ENCODE results near the gene DRC7. TPM values are rescaled to one million over a fixed set of nuclear protein-coding genes. Genes with fewer than 3 reads are reported as not detected.

Gene DRC7
- total RNA-seq, 1 donor from 2014 or later = not detected

- DNase-seq (ENCODE audit: low spot score) = no peak
- no peaks in the 10 kb centered on the region for H3K9me3 Mint-ChIP-seq (ENCODE audit: low read depth)
- no peak overlapping the region for H3K4me3 Mint-ChIP-seq (ENCODE audit: unreplicated experiment)
- H3K36me3 Mint-ChIP-seq (ENCODE audit: low read depth) = peaks cover 19% of the 10 kb centered on the region
- H3K27me3 Mint-ChIP-seq (ENCODE audit: low read depth) = no peaks in the 10 kb centered on the region
- peaks cover 18% of the 10 kb centered on the region for H3K4me1 Mint-ChIP-seq (ENCODE audit: low read depth)
- TF ChIP-seq, protein P1, sequence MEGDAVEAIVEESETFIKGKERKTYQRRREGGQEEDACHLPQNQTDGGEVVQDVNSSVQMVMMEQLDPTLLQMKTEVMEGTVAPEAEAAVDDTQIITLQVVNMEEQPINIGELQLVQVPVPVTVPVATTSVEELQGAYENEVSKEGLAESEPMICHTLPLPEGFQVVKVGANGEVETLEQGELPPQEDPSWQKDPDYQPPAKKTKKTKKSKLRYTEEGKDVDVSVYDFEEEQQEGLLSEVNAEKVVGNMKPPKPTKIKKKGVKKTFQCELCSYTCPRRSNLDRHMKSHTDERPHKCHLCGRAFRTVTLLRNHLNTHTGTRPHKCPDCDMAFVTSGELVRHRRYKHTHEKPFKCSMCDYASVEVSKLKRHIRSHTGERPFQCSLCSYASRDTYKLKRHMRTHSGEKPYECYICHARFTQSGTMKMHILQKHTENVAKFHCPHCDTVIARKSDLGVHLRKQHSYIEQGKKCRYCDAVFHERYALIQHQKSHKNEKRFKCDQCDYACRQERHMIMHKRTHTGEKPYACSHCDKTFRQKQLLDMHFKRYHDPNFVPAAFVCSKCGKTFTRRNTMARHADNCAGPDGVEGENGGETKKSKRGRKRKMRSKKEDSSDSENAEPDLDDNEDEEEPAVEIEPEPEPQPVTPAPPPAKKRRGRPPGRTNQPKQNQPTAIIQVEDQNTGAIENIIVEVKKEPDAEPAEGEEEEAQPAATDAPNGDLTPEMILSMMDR (IDR thresholded peaks at IDR 0.05) = no peak
- peak overlapping the region; percentile 70 for H3K27ac Mint-ChIP-seq (ENCODE audit: unreplicated experiment)
Measured at GRCh38 chr16:57765160-57765728, 70.6 kb downstream of the DRC7 start.

GRCh38 chr16:57766714-57767348 lies 72.2 kb downstream of the DRC7 start:
- Mint-ChIP-seq H3K36me3 (ENCODE audit: low read depth) (peaks cover 18% of the 10 kb centered on the region), H3K4me1 (ENCODE audit: low read depth) (peaks cover 18% of the 10 kb centered on the region), H3K27me3 (ENCODE audit: low read depth) (no peaks in the 10 kb centered on the region), H3K9me3 (ENCODE audit: low read depth) (no peaks in the 10 kb centered on the region), H3K27ac (ENCODE audit: unreplicated experiment) (no peak overlapping the region), H3K4me3 (ENCODE audit: unreplicated experiment) (no peak overlapping the region)
- TF ChIP-seq, protein P1 (IDR thresholded peaks at IDR 0.05) = no peak
- DNase-seq (ENCODE audit: low spot score) = peak; percentile 69

DNA sequence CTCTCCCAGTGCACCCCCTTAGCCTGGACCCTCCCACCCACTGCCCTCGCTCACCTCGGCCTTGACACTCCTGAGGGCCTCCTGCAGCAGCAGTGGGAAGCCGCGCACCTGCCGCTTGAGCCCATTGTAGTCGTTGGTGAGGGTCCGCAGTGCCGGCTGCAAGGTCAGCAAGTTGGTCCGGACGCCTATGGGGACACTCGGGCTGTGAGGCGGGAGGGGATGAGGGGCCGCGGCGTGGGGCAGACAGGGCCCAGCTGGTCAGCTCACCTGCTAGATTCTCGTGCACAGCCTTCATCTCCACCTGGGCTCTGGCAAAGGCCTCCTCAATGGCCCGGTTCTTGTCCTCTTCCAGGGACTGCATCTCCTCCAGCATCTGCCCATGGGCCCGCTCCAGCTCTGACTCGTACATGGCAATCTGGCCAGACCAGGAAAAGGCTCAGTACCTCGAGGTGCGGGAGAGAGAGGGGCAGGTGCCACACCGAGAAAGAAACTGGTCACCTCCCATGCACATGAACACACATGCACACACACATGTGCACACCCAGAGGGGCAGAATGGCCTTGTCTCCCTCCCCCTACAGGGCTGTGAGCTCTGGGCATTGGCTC lies 75.0 kb downstream of the DRC7 start:
- Mint-ChIP-seq H3K36me3 (ENCODE audit: low read depth) (peaks cover 13% of the 10 kb centered on the region), H3K4me1 (ENCODE audit: low read depth) (peaks cover 18% of the 10 kb centered on the region), H3K9me3 (ENCODE audit: low read depth) (no peaks in the 10 kb centered on the region), H3K4me3 (ENCODE audit: unreplicated experiment) (no peak overlapping the region), H3K27me3 (ENCODE audit: low read depth) (no peaks in the 10 kb centered on the region), H3K27ac (ENCODE audit: unreplicated experiment) (no peak overlapping the region)
- DNase-seq (ENCODE audit: low spot score) = peak; percentile 86
- TF ChIP-seq, protein P1 (IDR thresholded peaks at IDR 0.05) = no peak

DNA sequence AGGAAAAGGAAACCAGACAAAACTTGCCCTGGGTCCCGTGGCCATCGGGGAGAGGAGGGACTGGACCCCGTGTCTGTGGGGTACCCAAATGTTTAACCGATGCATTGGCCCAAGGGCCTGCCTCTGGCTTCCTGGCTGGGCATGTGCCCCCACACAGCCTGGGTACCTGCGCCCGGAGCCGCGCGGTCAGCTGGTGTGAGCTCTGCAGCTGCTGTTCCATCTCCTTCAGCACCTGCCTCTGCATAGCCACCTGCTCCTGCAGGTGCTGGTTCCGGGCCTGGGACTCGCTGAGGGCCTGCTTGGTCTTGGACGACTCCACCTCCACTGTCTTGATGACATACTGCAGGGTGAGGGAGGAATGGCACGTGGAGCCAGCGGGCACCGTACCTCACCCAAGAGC lies 75.8 kb downstream of the DRC7 start:
- Mint-ChIP-seq H3K36me3 (ENCODE audit: low read depth) (peaks cover 11% of the 10 kb centered on the region), H3K27me3 (ENCODE audit: low read depth) (no peaks in the 10 kb centered on the region), H3K4me1 (ENCODE audit: low read depth) (peaks cover 21% of the 10 kb centered on the region), H3K9me3 (ENCODE audit: low read depth) (no peaks in the 10 kb centered on the region), H3K27ac (ENCODE audit: unreplicated experiment) (no peak overlapping the region), H3K4me3 (ENCODE audit: unreplicated experiment) (no peak overlapping the region)
- DNase-seq (ENCODE audit: low spot score) = no peak
- TF ChIP-seq, protein P1 (IDR thresholded peaks at IDR 0.05) = no peak

DNA sequence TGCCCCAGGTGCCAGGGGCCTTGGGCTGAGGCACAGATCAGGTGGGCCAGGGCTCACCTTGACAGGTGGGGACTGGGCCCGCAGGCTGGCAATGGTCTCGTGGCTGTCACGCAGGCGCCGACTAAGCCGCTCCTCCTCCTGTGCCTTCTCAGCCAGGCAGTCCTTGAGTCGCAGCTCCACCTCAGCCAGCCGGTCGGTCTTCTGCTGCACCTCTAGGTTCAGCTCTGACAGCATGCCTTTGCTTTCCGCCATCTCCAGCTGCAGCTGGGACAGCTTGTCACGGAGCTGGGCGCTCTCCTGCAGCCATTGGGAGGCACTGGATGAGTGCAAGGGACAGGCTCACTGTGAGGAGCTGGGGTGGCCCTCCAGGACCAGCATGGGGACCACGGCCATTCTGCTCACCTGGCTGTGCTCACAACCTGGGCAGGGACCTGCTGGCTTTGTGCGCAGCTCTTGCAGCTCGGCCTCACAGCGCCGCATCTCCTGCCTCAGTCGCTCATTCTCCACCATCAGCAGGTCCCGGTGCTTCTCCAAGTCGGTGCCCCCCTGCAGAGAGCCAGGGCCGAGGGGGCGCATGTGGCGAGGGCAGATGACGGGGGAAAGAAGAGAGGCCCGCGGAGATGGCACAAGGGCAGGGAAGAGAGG lies 76.7 kb downstream of the DRC7 start:
- TF ChIP-seq, protein P1 (IDR thresholded peaks at IDR 0.05) = no peak
- no peak overlapping the region for H3K27ac Mint-ChIP-seq (ENCODE audit: unreplicated experiment)

More for the DNA sequence above, 76.7 kb downstream of the DRC7 start:
- Mint-ChIP-seq H3K4me1 (ENCODE audit: low read depth) (peaks cover 19% of the 10 kb centered on the region), H3K4me3 (ENCODE audit: unreplicated experiment) (no peak overlapping the region), H3K36me3 (ENCODE audit: low read depth) (peaks cover 9% of the 10 kb centered on the region), H3K27me3 (ENCODE audit: low read depth) (no peaks in the 10 kb centered on the region), H3K9me3 (ENCODE audit: low read depth) (no peaks in the 10 kb centered on the region)
- no peak for DNase-seq (ENCODE audit: low spot score)

Measured in chondrocyte (in vitro differentiated cells).